GM21737 (cell line): ENCODE data around the gene PA2G4.
A peak's percentile ranks its signal among the peaks of the same experiment; 100 is the strongest.
"Not testable (repeated sequence)": the region's sequence is repeated elsewhere in the genome, so short reads cannot be mapped to it uniquely, and the experiment has no call there.

Experiments used
- ATAC-seq: cut with Tn5 transposase; IDR thresholded peaks from one replicate; pipeline ENCODE4 v1.9.1; 2021; ENCODE audit warnings: mild to moderate bottlenecking, moderate library complexity; ENCODE audit not compliant: unreplicated experiment

PA2G4 gene

DNA sequence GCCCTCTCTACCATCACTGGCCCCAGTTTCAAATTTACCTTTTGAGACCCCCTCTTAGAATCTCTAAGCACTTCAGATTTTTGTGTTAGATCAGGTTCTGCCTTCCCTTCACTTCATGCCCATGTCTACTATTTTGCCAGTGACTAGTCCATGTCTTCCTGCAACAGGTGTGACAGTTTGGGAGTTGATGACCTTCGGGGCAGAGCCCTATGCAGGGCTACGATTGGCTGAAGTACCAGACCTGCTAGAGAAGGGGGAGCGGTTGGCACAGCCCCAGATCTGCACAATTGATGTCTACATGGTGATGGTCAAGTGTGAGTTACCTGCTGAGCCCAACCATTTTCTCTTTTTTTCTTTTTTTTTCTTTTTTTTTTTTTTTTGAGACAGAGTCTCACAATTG, 5.8 kb upstream of the PA2G4 start:
- no peak for ATAC-seq

DNA sequence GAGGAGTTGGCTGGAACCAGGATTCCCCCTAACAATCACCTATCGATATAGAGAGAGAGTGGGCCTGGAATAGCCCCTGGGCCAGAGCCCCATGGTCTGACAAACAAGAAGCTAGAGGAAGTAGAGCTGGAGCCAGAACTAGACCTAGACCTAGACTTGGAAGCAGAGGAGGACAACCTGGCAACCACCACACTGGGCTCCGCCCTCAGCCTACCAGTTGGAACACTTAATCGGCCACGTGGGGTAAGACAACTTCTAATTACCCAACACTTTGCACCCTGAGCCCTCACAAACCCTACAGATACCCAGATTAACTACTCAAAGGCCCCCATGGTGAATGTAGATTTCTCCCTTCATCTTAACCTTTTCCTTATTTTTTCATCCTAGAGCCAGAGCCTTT, 4.6 kb upstream of the PA2G4 start:
- no peak for ATAC-seq

DNA sequence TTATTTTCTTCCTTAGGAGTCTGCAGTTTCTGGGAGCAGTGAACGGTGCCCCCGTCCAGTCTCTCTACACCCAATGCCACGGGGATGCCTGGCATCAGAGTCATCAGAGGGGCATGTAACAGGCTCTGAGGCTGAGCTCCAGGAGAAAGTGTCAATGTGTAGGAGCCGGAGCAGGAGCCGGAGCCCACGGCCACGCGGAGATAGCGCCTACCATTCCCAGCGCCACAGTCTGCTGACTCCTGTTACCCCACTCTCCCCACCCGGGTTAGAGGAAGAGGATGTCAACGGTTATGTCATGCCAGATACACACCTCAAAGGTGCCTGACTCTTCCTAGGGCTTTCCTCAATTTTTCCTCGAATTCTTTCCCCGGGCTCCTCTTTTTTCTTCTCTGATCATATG, 3.3 kb upstream of the PA2G4 start:
- ATAC-seq: no peak

DNA sequence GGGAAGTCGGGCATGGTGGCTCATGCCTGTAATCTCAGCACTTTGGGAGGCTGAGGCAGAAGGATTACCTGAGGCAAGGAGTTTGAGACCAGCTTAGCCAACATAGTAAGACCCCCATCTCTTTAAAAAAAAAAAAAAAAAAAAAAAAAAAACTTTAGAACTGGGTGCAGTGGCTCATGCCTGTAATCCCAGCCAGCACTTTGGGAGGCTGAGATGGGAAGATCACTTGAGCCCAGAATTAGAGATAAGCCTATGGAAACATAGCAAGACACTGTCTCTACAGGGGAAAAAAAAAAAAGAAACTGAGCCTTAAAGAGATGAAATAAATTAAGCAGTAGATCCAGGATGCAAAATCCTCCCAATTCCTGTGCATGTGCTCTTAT, 1.7 kb upstream of the PA2G4 start:
- ATAC-seq: no peak

DNA sequence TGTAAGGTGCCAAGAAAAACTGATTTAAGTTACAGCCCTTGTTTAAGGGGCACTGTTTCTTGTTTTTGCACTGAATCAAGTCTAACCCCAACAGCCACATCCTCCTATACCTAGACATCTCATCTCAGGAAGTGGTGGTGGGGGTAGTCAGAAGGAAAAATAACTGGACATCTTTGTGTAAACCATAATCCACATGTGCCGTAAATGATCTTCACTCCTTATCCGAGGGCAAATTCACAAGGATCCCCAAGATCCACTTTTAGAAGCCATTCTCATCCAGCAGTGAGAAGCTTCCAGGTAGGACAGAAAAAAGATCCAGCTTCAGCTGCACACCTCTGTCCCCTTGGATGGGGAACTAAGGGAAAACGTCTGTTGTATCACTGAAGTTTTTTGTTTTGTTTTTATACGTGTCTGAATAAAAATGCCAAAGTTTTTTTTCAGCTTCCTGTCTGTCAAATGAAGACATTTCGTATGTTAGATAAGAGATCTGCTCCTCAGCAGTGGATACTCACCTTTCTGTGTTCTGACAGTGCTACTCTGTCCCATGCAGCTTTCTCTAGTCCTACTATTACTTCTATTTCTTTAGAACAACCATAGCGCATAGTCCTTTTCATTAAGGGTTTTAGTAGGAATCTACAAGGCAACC, 1.2 kb upstream of the PA2G4 start:
- ATAC-seq: no peak

DNA sequence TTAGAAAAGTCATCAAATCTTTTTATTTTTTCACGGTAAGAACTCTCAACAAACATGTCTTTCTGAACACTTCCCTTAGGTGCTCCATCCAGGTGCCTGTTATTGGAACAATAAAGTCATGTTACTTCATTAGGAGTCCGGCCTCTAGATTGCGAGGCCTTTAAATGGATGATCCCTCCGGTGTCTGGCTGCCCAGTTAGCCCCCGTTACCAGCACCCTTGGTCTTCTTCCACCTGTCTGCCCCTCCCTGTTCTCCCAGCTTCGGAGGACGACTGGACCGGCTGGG, 593 bp upstream of the PA2G4 start:
- no peak for ATAC-seq

DNA sequence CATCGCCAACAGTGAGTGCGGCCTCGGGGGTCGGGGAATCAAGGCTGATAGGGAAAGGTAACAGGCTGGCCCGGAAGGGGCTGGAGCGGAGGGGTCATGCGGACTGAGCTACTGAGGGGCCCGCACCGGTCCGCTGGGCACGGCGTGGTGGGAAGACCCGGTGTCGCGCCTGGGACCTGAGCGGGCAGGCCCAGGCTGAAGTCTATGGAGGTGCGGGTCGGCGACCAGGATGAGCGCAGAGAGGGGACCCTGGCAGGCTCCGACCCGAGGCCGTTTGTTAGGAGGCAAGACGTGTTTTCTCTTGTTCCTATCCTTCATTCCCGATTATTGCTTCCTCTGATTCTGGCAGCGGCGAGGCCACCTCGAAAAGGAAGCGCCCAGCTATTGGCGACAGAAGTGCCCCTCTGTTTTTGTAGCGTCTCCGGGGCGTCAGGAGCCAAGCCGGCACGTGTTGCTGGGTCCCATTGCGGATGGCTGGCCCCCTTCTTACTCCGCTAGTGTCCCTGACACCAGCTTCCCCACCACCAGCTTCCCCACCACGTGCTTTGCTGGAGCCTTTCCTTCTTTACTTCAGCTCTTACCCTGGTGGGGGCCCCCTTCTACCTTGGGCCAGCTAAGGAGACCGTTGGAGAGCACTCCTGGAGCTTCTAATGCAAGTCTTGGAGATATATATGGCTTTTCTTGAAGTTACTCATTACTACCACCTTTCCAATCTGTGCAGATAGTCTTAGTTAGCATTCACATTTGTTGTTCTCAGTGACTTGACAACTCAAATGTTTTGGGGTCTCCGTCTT, 653 bp downstream of the PA2G4 start:
- ATAC-seq: peak; percentile 16

DNA sequence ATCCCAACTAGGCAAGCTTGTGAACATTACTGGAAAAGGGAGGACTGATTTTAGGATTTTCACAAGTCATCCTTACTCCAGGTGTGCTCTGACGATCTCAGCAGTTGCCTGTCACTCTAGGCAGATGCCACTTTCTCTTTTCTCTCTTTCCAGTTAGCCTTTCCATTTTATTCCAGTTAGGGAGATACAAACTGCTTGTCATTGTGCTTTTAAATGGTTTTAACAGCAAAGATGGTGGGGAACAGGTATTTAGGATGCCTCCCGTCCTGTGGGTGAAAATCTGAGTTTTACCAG, 1.2 kb downstream of the PA2G4 start:
- no peak for ATAC-seq

DNA sequence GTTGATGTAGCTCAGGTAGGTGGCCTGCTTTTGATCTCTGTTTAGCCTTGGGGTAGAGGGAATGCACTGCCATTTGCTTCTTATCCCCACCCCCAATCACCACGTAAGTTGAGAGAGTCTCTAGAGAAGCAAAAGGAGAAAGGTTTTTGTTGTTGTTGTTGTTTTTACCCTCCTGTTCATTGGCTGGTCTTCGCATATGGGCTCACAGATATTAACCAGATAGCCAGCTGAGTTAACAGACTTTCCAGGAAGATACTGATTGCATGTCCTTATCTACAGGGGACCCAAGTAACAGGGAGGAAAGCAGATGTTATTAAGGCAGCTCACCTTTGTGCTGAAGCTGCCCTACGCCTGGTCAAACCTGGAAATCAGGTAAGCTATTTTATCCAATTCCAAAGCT, 2.9 kb downstream of the PA2G4 start:
- no peak for ATAC-seq

DNA sequence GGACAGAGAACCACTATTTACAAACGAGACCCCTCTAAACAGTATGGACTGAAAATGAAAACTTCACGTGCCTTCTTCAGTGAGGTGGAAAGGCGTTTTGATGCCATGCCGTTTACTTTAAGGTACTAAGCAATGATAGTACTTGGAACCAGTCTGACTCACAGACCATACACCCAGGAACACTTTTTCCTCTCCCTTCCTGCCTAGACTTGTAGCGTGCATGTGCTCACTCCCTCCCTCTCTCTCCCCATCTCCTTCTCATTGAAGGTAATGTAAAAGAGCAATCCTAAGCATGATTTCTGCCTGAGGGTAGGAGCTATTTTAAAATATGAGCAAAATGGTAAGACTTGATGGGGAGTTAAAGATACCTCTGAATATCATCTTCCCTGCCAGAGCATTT, 6.2 kb downstream of the PA2G4 start:
- ATAC-seq: no peak

DNA sequence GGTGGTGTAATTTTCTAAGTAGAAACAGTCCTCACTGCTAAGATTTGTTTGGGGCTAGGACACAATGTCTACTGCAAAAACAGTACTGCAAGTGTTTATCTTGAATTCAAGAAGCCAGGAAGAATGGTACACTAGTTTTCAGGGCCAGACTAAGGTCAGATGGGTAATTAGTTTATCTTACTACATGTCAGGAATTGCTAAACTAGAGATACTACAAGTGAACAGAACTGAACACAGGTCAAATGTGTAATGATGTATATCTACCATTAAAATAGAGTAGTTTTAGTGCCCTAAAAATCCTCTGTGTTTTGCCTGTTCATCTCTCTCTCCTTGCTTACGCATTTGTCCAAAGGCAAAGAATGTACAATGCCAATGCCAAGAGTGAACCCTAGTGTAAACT, 9.7 kb downstream of the PA2G4 start:
- no peak for ATAC-seq

DNA sequence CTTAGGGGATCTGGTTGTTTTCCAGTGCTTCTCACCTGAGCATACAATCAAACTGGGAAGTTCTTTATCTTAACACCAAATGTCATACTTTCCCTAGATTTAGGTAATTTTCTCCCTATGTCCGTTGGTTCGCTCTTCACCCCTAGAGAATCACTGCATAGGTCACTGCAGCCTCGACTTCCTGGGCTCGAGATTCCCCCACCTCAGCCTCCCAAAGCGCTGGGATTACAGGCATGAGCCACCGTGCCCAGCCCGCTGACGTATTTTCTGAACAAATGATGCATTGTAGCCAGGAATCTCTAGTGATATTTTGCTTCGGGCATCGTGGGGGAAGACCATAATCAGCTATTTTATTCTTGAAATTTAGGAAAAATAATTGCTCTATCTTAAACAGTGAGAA, 11.0 kb downstream of the PA2G4 start:
- ATAC-seq: no peak

DNA sequence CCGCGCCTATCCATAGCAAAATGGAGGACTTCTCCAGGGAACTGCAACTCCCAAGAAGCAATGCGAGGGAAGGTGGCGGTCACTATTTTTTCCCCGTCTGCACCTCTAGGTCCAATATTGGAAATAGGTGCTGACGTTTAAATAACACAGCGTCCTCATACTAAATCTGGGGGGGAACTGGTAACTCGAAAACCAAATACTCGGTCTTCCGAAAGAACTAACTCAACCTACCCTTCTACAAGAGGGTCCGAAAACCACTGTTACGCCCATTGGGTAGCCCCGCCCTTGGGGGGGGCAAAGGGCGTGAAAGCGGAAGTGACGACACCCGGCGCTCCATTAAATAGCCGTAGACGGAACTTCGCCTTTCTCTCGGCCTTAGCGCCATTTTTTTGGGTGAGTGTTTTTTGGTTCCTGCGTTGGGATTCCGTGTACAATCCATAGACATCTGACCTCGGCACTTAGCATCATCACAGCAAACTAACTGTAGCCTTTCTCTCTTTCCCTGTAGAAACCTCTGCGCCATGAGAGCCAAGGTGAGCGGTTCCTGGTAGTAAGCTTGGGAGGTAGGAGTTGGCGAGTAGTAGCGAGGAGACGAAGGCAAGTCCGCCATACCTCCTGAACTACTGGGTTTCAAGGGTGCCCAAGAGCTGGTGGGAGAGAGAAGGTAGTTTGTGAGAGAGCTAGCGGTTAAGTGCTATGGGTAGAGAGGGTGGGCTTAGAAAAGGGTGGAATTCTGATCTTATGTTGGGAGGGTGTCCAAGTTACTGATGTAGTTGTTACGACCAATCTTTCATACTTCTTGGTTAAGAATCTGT, 12.1 kb downstream of the PA2G4 start, which contains the start of gene RPL41:
RPL41 (plus strand) TSS at position 367 of the 815 bp plus-strand sequence.
- ATAC-seq: peak; percentile 47

DNA sequence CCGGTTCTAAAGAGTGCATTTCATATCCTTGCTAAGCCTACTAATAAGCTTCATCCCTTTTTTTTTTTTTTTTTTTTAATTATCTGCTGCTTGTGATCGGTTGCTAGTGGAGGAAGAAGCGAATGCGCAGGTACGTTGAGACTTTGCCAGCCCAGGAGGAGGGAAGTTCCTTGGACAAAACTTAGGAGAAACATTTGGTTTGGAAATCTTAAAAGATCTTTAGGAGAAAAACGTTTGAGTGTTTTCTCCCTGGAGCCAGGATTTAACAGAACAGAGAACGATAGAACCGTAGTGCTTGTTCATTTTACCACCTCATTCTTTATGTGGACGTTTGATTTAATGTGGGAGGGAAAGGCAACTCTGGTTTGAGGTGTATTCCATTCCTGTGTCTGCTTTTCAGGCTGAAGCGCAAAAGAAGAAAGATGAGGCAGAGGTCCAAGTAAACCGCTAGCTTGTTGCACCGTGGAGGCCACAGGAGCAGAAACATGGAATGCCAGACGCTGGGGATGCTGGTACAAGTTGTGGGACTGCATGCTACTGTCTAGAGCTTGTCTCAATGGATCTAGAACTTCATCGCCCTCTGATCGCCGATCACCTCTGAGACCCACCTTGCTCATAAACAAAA, 12.8 kb downstream of the PA2G4 start:
- ATAC-seq: not testable (repeated sequence)

DNA sequence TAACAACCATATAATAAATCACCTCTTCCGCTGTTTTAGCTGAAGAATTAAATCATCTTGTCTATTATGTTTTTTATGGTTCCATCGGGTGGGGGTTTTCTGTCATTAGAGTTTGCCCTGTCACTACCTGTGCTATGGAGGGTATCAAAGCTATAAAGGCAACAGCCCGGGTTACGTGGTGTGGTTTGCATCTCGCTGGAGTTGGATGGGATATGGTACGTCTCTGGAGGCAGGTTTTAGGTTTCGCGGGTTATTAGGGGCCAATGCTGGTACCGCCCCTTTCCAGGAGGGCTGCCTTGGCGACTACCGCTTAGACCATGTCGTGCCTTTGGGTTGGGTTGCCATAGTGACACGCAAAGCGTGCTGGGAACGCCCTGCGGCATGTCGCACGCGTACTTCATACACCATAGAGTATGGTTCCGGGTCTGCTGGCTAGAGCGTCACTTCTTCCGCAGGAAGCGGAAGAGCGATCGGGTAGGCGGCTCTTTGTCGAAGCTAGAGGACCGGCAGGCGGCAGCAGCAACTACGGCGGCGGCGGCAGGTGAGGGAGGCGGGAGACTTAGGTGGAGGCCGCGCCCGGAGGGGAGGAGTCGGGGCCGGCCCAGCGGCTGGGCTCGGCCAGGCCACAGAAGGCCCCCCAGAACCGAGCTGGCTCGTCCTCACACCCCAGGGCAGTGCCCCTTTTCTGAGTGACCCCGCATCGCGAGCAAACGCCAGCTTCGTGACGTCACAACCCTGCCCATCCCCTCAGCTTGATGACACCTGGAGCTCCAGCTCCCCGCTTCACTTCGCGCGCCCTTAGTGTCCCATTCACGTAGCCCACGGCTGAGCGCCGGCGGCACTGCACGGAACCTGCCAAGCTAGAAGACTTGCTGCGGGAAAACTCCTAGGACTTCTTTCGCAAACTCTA, 13.7 kb downstream of the PA2G4 start, which contains the start of gene ZC3H10:
ZC3H10 (plus strand) TSS at position 489 of the 910 bp plus-strand sequence. CDS start 2,297 bp downstream, outside the sequence.
- peak; percentile 82 for ATAC-seq

DNA sequence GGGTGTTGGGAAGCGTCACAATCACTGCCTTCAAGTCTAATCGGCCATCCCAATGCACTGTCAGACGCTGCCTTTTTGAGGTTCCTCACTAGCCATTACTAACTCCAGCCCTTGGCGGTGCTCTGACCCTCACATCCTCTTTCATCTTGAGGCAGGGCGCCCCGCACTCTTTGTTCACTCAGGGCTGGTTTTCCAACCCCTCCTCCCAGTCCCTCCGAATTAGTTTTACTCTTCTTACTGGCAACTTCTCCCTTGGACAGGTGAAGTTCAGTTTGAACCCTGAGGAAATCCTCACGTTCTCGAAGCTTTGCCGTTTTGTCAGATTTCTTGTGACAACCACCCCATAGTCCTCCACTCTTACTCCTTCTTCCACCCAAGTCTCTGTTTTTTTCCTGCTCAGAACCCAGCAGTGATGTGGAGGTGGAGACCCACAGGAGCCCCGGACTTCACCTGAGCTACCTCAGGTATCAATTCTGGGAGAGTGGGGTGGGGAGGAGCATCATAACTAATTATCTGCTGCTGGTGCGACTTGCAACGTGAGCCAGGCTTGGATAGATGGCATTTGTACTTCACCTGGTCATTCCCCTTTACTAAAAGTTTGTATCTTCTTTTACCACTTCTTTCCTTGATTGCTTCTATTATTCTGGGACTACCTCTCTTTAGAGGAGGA, 14.5 kb downstream of the PA2G4 start:
- peak; percentile 5 for ATAC-seq

DNA sequence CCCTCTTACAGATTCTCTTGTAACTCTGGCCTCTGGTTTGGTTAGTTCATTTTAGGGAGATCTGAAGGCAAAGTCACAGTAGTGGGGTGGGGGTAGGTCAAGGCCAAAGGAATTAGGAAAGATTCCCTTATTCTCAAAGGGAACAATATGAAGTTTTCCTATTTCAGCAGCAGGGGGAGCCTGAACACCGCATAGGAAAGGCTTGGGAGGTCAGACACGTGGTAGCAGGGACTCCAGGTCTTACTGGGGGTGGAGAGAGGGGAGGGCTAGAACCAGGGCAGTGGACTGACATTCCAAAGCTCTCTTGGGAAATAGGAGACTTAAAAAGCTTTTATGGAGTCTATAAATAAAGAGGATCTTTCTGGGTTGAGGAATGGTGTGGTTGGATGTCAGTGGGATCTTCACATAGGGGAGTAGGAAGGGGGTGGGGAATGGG, 15.0 kb downstream of the PA2G4 start:
- no peak for ATAC-seq

DNA sequence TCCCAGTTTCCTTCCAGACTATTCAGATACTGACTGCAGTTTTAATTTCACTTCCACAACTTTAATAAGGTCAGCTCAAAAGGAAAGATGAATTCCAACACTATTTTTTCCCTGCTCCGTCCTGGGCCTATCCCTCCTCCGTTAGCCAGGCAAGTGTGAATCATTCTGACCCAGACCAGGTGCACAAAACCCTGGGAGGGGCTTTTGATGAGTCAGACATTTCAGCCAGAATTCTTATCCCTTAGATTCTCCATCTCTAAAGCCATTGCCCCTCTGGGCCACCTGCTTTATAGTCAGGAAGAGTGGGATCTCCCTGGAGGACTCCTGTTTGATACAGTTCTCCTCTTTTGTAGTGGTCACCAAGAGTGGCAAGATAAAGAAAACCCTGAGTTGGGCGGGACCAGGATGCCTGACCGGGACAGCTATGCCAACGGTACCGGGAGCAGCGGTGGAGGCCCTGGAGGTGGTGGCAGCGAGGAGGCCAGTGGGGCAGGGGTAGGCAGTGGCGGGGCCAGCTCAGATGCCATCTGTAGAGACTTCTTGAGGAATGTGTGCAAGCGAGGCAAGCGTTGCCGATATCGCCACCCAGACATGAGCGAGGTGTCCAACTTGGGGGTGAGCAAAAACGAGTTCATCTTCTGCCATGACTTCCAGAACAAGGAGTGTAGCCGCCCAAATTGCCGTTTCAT, 15.9 kb downstream of the PA2G4 start:
- ATAC-seq: no peak

DNA sequence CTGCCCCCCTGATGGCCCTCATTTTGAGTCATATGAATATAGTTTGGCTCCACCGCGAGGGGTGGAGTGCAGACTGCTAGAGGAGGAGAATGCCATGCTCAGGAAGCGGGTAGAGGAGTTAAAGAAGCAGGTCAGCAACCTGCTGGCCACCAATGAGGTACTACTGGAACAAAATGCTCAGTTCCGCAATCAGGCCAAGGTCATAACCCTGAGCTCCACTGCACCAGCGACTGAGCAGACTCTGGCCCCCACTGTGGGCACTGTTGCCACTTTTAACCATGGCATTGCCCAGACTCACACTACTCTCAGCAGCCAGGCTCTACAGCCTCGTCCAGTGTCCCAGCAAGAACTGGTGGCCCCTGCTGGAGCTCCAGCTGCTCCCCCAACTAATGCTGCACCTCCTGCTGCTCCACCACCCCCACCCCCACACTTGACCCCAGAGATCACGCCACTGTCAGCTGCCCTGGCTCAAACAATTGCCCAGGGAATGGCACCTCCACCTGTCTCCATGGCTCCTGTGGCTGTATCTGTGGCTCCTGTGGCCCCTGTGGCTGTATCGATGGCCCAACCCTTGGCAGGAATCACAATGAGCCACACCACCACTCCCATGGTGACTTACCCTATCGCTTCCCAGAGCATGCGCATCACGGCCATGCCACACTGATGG, 17.0 kb downstream of the PA2G4 start:
- no peak for ATAC-seq
